WTC11 (cell line): ENCODE measurements around the gene SLIRP.

ENCODE experiments used
- ELF4 ChIP-seq: sonication (generic); formaldehyde crosslinking; IDR thresholded peaks from 2 replicates; pipeline ENCODE4 v1.8.1; 2022; ENCODE audit warnings: low read depth, mild to moderate bottlenecking, moderate library complexity, missing genetic modification reagents
- NFYB ChIP-seq: sonication (generic); formaldehyde crosslinking; conservative IDR thresholded peaks from 2 replicates; pipeline ENCODE4 v1.8.0; 2022; ENCODE audit warnings: low read depth, missing genetic modification reagents
- NR1H2 ChIP-seq: sonication (generic); formaldehyde crosslinking; IDR thresholded peaks from 2 replicates; pipeline ENCODE4 v1.9.0; 2021; ENCODE audit warnings: mild to moderate bottlenecking, moderate library complexity, missing genetic modification reagents
- NR2C2 ChIP-seq: sonication (generic); formaldehyde crosslinking; IDR thresholded peaks from 2 replicates; pipeline ENCODE4 v1.8.0; 2022; ENCODE audit warnings: mild to moderate bottlenecking, missing genetic modification reagents
- TF ChIP-seq, protein P1 (sequence below): sonication (generic); formaldehyde crosslinking; IDR thresholded peaks from 2 replicates; pipeline ENCODE4 v1.8.0; 2022; ENCODE audit warnings: mild to moderate bottlenecking, missing genetic modification reagents
- TF ChIP-seq, protein P2 (sequence below): fragments of 200-600 bp; IDR thresholded peaks from 2 replicates; pipeline ENCODE4 v1.8.0; 2022; ENCODE audit warnings: antibody characterized with exemption
- TF ChIP-seq, protein P3 (sequence below): sonication (generic); formaldehyde crosslinking; IDR thresholded peaks from 2 replicates; pipeline ENCODE4 v1.8.1; 2023; ENCODE audit warnings: mild to moderate bottlenecking, missing genetic modification reagents
- TF ChIP-seq, protein P4 (sequence below): sonication (generic); formaldehyde crosslinking; IDR thresholded peaks from 2 replicates; pipeline ENCODE4 v1.8.0; 2022; ENCODE audit warnings: mild to moderate bottlenecking, missing genetic modification reagents

DNA sequence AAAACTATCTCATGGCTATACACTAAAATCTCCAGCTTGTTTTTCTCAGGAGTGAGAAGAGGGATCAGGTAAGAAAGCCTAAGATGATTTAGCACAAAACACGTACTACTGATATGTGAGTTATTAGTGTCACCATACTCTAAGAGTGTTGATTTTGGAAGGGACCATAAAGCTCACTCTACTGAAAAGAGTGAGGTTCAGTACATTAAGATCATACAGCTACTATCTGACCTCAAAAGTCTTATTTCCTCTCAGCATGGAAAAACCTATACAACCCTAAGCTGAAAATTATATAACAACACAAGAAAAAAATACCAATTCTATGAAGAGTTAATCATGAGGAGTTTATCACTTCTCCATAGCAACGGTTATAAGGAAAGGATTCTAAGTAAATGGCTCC, 33.5 kb downstream of the SLIRP start:
- TF ChIP-seq, protein P1, sequence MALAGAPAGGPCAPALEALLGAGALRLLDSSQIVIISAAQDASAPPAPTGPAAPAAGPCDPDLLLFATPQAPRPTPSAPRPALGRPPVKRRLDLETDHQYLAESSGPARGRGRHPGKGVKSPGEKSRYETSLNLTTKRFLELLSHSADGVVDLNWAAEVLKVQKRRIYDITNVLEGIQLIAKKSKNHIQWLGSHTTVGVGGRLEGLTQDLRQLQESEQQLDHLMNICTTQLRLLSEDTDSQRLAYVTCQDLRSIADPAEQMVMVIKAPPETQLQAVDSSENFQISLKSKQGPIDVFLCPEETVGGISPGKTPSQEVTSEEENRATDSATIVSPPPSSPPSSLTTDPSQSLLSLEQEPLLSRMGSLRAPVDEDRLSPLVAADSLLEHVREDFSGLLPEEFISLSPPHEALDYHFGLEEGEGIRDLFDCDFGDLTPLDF (CRISPR knock-in tag): no peak
- TF ChIP-seq, protein P2, sequence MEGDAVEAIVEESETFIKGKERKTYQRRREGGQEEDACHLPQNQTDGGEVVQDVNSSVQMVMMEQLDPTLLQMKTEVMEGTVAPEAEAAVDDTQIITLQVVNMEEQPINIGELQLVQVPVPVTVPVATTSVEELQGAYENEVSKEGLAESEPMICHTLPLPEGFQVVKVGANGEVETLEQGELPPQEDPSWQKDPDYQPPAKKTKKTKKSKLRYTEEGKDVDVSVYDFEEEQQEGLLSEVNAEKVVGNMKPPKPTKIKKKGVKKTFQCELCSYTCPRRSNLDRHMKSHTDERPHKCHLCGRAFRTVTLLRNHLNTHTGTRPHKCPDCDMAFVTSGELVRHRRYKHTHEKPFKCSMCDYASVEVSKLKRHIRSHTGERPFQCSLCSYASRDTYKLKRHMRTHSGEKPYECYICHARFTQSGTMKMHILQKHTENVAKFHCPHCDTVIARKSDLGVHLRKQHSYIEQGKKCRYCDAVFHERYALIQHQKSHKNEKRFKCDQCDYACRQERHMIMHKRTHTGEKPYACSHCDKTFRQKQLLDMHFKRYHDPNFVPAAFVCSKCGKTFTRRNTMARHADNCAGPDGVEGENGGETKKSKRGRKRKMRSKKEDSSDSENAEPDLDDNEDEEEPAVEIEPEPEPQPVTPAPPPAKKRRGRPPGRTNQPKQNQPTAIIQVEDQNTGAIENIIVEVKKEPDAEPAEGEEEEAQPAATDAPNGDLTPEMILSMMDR: no peak
- TF ChIP-seq, protein P3, sequence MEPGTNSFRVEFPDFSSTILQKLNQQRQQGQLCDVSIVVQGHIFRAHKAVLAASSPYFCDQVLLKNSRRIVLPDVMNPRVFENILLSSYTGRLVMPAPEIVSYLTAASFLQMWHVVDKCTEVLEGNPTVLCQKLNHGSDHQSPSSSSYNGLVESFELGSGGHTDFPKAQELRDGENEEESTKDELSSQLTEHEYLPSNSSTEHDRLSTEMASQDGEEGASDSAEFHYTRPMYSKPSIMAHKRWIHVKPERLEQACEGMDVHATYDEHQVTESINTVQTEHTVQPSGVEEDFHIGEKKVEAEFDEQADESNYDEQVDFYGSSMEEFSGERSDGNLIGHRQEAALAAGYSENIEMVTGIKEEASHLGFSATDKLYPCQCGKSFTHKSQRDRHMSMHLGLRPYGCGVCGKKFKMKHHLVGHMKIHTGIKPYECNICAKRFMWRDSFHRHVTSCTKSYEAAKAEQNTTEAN (CRISPR knock-in tag): no peak
- TF ChIP-seq NR1H2 (CRISPR knock-in tag) (no peak), NFYB (CRISPR knock-in tag) (no peak), ELF4 (no peak), NR2C2 (CRISPR knock-in tag) (no peak)
- TF ChIP-seq, protein P4, sequence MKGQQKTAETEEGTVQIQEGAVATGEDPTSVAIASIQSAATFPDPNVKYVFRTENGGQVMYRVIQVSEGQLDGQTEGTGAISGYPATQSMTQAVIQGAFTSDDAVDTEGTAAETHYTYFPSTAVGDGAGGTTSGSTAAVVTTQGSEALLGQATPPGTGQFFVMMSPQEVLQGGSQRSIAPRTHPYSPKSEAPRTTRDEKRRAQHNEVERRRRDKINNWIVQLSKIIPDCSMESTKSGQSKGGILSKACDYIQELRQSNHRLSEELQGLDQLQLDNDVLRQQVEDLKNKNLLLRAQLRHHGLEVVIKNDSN (CRISPR knock-in tag): no peak
